HepG2 (cell line): ENCODE results near the gene CASD1. TPM values are rescaled to one million over a fixed set of nuclear protein-coding genes. Genes with fewer than 3 reads are reported as not detected.

ENCODE experiments used
- ATAC-seq: fragments of 200-7000 bp; cut with Tn5 transposase; 3 replicates; pipeline ENCODE4 v1.9.1; 2020; ENCODE audit warnings: mild to moderate bottlenecking, moderate library complexity
- BruUV-seq: library from RNA; stranded (reverse); fragments of 400-500 nt; replicated peaks from 2 replicates; lab custom pipeline; 2021; lab: Mats Ljungman, UMichigan
- CTCF ChIA-PET: fragments of 300-600 bp; formaldehyde crosslinking; extraction: SDS; loops from one replicate; lab custom pipeline; 2021; ENCODE audit warnings: low total read pairs, inconsistent platforms, low intra/inter-chr PET ratio; lab: Yijun Ruan, JAX
- POLR2A ChIA-PET: fragments of 350-600 bp; sonication (Branson Sonifier 250); formaldehyde crosslinking; loops from one replicate; lab custom pipeline; 2020; ENCODE audit warnings: antibody characterized with exemption, inconsistent platforms; lab: Yijun Ruan, JAX
- DNase-seq: peaks from one replicate; pipeline ENCODE4 v3.0.0-alpha.2; 2015; ENCODE audit warnings: low spot score
- FAIRE-seq: peaks from 3 replicates; lab custom pipeline; 2011; peaks lifted over from hg19 to GRCh38; lab: Jason Lieb, UNC
- H2AFZ ChIP-seq: one replicate; pipeline ENCODE4 v1.6.1; 2011; ENCODE audit warnings: low read length, inconsistent platforms
- H3K27ac ChIP-seq: fragments of 300-600 bp; 3 replicates; pipeline ENCODE4 v1.8.0; 2011; ENCODE audit warnings: mixed run types, mild to moderate bottlenecking, mixed read lengths, low read length, inconsistent platforms; ENCODE audit not compliant: insufficient read depth; ENCODE audit errors: extremely low read length
- H3K27me3 ChIP-seq, 2 experiments: fragments of 200-600 bp in 1 of 2; 2 replicates in 1 of 2; 3 replicates in 1 of 2; pipeline versions ENCODE4 v1.6.0 to v1.8.0; 2011; ENCODE audit warnings: low read length in 2 of 2, mild to moderate bottlenecking in 2 of 2, moderate library complexity in 2 of 2, inconsistent platforms in 1 of 2; ENCODE audit not compliant: insufficient read depth in 2 of 2, control insufficient read depth in 1 of 2
- H3K36me3 ChIP-seq, 2 experiments: fragments of 200-600 bp in 1 of 2; replicated peaks in 1 of 2; 2 replicates in 1 of 2; 3 replicates in 1 of 2; pipeline versions ENCODE4 v1.5.1 to v1.8.0; 2011; ENCODE audit warnings: low read length in 2 of 2, inconsistent platforms in 1 of 2; ENCODE audit not compliant: insufficient read depth in 2 of 2, control insufficient read depth in 1 of 2
- H3K4me1 ChIP-seq: 2 replicates; pipeline ENCODE4 v1.5.1; 2012; ENCODE audit warnings: low read length, inconsistent platforms; ENCODE audit not compliant: insufficient read depth
- H3K4me2 ChIP-seq: 2 replicates; pipeline ENCODE4 v1.6.0; 2011; ENCODE audit warnings: low read depth, low read length, inconsistent platforms
- H3K4me3 ChIP-seq, 3 experiments: fragments of 200-600 bp in 1 of 3; sonication (generic), shearing (Covaris generic) in 1 of 3; replicated peaks in 1 of 3; 2 replicates each; pipeline ENCODE4 v1.5.1; 2011 to 2016; ENCODE audit warnings: low read length in 3 of 3, inconsistent platforms in 2 of 3, low read depth in 2 of 3, mild to moderate bottlenecking in 2 of 3, control low read depth in 1 of 3, mixed read lengths in 1 of 3; ENCODE audit not compliant: insufficient read depth in 1 of 3
- H3K79me2 ChIP-seq: one replicate; pipeline ENCODE4 v1.6.1; 2011; ENCODE audit warnings: low read length, inconsistent platforms; ENCODE audit not compliant: insufficient read depth
- H3K9ac ChIP-seq: 2 replicates; pipeline ENCODE4 v1.6.0; 2011; ENCODE audit warnings: mild to moderate bottlenecking, low read depth, low read length, inconsistent platforms; ENCODE audit not compliant: insufficient read depth
- H3K9me3 ChIP-seq: 2 replicates; pipeline ENCODE4 v1.5.1; 2012; ENCODE audit warnings: mild to moderate bottlenecking, low read length
- H4K20me1 ChIP-seq: 2 replicates; pipeline ENCODE4 v1.6.0; 2011; ENCODE audit warnings: inconsistent platforms, mild to moderate bottlenecking, low read length, moderate library complexity; ENCODE audit not compliant: insufficient read depth
- KAT2B ChIP-seq: fragments of 150-350 bp; IDR thresholded peaks from 2 replicates; pipeline ENCODE4 v1.6.1; 2014; ENCODE audit warnings: low read depth, low read length, borderline replicate concordance
- KLF6 ChIP-seq: IDR thresholded peaks from 2 replicates; pipeline ENCODE4 v1.8.0; 2016; ENCODE audit warnings: missing biosample characterization, missing genetic modification reagents
- XBP1 ChIP-seq: sonication (generic); formaldehyde crosslinking; IDR thresholded peaks from 2 replicates; pipeline ENCODE4 v1.5.0; 2020; ENCODE audit warnings: missing genetic modification reagents
- ZNF333 ChIP-seq: sonication (generic); formaldehyde crosslinking; IDR thresholded peaks from 2 replicates; pipeline ENCODE4 v1.4.0; 2020; ENCODE audit warnings: mild to moderate bottlenecking, missing genetic modification reagents, borderline replicate concordance
- ZNF558 ChIP-seq: sonication (generic); formaldehyde crosslinking; IDR thresholded peaks from 2 replicates; pipeline ENCODE4 v1.9.0; 2022; ENCODE audit warnings: mild to moderate bottlenecking, missing genetic modification reagents, borderline replicate concordance
- WGBS: methylation state at CpG from one replicate; pipeline ENCODE4 v1.1.6; 2017; ENCODE audit warnings: low lambda C conversion rate; 5-methylcytosine and 5-hydroxymethylcytosine counted together
- in situ Hi-C: cut with HindIII; loops from 2 replicates; pipeline ENCODE4 v1.10.0; 2017; ENCODE audit warnings: low pct_unique_long_range_greater_than_20kb; ENCODE audit not compliant: extremely low pct_ligation_motif_present
- intact Hi-C: fragments of 100-400 bp; cut with micrococcal nuclease; formaldehyde crosslinking; loops from one replicate; pipeline ENCODE4 v1.10.0; 2022; ENCODE audit not compliant: unreplicated experiment
- polyA plus RNA-seq, 8 experiments: library from polyadenylated mRNA; depleted of rRNA in 3 of 8; stranded (reverse) in 7 of 8; unstranded in 1 of 8; fragments of >200 nt; fragmentation: Illumina TruSeq in 4 of 8; extraction: Trizol in 4 of 8; gene quantifications; 2 replicates each; pipeline versions ENCODE4 v1.2.1 to v1.2.3, GENCODE V29; 2011 to 2016; ENCODE audit warnings: low read depth in 4 of 8, missing spikeins in 1 of 8, mixed read lengths in 1 of 8; ENCODE audit not compliant: insufficient read depth in 1 of 8
- total RNA-seq, 5 experiments: library from RNA; depleted of rRNA; stranded (reverse); fragments of >200 nt; fragmentation: Illumina TruSeq; extraction: Trizol; gene quantifications; 2 replicates each; pipeline ENCODE4 v1.2.3, GENCODE V29; 2016; ENCODE audit warnings: low read depth in 1 of 5
- TF ChIP-seq, protein P1 (sequence below): sonication (generic); formaldehyde crosslinking; IDR thresholded peaks from 2 replicates; pipeline ENCODE4 v1.9.0; 2021; ENCODE audit warnings: missing genetic modification reagents, borderline replicate concordance

Gene CASD1
- total and polyA plus RNA-seq, 2 of the 13 experiments (the other 11 are each of a cell fraction or from before 2014, with no cell fraction given), result 22.9 to 32.6 TPM

DNA sequence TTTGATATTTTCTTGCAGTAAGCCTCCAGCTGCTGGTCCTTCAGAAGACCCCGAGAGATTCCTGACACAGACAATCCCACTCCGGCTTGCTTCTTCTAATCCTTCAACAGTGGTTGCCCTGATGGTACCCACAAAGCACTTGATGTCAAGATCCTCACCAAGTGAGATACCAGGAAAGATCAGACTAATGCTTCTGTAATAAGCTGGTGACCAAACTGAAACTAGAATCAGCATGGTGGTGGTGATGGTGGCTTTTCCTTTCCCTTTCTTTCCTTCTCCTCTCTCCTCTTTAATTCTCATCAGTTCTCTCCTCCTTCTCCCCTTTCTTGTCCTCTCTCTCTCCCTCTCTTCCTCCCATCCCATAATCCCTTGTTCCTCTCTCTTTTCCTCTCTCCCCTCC is 25.8 kb upstream of the CASD1 start:
- CTCF ChIA-PET, result no interaction called here
- DNase-seq, result no peak
- H3K27me3 ChIP-seq, result peaks cover 0 to 9% of the 10 kb centered on the region in 2 experiments; a peak in 1 of 5 replicates
- H3K9ac ChIP-seq, result no peak overlapping the region
- no peaks in the 10 kb centered on the region for H3K36me3 ChIP-seq
- intact Hi-C loops (no loop called here), in situ Hi-C loops (no loop called here)
- H3K27ac ChIP-seq, result no peak overlapping the region
- no TSS peak for BruUV-seq
- TF ChIP-seq ZNF558 (CRISPR knock-in tag) (no peak), ZNF333 (CRISPR knock-in tag) (no peak), KAT2B (no peak), KLF6 (CRISPR knock-in tag) (no peak)
- TF ChIP-seq, protein P1, sequence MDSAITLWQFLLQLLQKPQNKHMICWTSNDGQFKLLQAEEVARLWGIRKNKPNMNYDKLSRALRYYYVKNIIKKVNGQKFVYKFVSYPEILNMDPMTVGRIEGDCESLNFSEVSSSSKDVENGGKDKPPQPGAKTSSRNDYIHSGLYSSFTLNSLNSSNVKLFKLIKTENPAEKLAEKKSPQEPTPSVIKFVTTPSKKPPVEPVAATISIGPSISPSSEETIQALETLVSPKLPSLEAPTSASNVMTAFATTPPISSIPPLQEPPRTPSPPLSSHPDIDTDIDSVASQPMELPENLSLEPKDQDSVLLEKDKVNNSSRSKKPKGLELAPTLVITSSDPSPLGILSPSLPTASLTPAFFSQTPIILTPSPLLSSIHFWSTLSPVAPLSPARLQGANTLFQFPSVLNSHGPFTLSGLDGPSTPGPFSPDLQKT, result no peak
- no peaks in the 10 kb centered on the region for H4K20me1 ChIP-seq
- WGBS, result 45% methylated on average over 2 of the region's 2 CpGs
- peak overlapping the region; percentile 34; the same call in 1 of the 2 replicates for H3K4me2 ChIP-seq
- POLR2A ChIA-PET, result no interaction called here
- H3K4me1 ChIP-seq, result no peaks in the 10 kb centered on the region
- ATAC-seq, result no peak
- FAIRE-seq, result no peak
- no peak overlapping the region for H3K4me3 ChIP-seq
- H3K79me2 ChIP-seq, result no peaks in the 10 kb centered on the region
- peak overlapping the region; percentile 70 for H2AFZ ChIP-seq
- no peaks in the 10 kb centered on the region for H3K9me3 ChIP-seq

DNA sequence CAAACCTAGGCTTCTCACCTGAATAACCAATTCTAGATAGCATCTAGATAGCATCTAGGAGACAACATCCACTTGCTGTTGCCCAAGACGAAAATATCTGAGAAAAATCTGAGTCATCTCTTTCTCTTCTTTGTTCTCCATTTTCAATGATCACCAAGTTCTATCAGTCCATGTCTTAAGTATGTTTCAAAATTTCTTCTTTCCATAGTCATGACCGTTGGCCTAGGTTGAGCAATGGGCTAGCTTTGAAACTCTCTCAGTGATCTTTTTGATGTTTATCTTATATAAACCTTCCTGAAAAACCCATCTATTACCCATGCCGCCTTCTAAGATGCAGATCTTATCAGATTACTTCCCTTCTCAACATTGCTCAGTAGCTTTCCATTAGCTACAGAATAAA is 23.4 kb upstream of the CASD1 start:
- no peak for FAIRE-seq
- ChIA-PET CTCF (no interaction called here), POLR2A (no interaction called here)
- no peak for ATAC-seq
- DNase-seq, result no peak
- Histone ChIP-seq H3K9ac (no peak overlapping the region), H3K4me2 (no peak overlapping the region), H3K79me2 (no peaks in the 10 kb centered on the region), H2AFZ (no peak overlapping the region), H4K20me1 (no peaks in the 10 kb centered on the region), H3K27ac (no peak overlapping the region), H3K27me3 (peaks cover 0 to 9% of the 10 kb centered on the region in 2 experiments; a peak in 1 of 5 replicates), H3K9me3 (no peaks in the 10 kb centered on the region), H3K36me3 (no peaks in the 10 kb centered on the region), H3K4me3 (no peak overlapping the region), H3K4me1 (no peaks in the 10 kb centered on the region)
- WGBS, result 2% methylated on average over 3 of the region's 3 CpGs
- intact Hi-C loops (no loop called here), in situ Hi-C loops (no loop called here)
- TF ChIP-seq XBP1, result no peak
- BruUV-seq, result no TSS peak
